Activated naive CD8-positive, alpha-beta T cell treated with anti-CD3 and anti-CD28 coated beads, Interleukin-2, amount 10 ng/mL, durations not matched to agents 7 days and 5 days (primary cell): ENCODE data around the gene ZNF334. TPM values are rescaled to one million over a fixed set of nuclear protein-coding genes. Genes with fewer than 3 reads are reported as not detected.

Experiments used
- ATAC-seq: fragments of 150-1000 bp; cut with Tn5 transposase; one replicate; pipeline ENCODE4 v1.10.0; 2021; ENCODE audit warnings: low read depth, moderate library complexity
- POLR2A ChIA-PET: fragments of 350-600 bp; sonication (Branson Sonifier 250); formaldehyde crosslinking; loops from one replicate; lab custom pipeline; 2021; ENCODE audit warnings: antibody characterized with exemption; lab: Charles Lee
- DNase-seq: peaks from one replicate; pipeline ENCODE4 v3.0.0; 2021
- H3K27ac Mint-ChIP-seq: one replicate; pipeline ENCODE4 v1.8.0; 2022; ENCODE audit warnings: mild to moderate bottlenecking, mixed read lengths
- H3K27me3 Mint-ChIP-seq: one replicate; pipeline ENCODE4 v1.8.0; 2022; ENCODE audit warnings: mild to moderate bottlenecking, moderate library complexity, mixed read lengths
- H3K36me3 Mint-ChIP-seq: one replicate; pipeline ENCODE4 v1.8.0; 2021; ENCODE audit warnings: mild to moderate bottlenecking, mixed read lengths
- H3K4me1 Mint-ChIP-seq: one replicate; pipeline ENCODE4 v1.8.0; 2021; ENCODE audit warnings: mixed read lengths
- H3K4me3 Mint-ChIP-seq: one replicate; pipeline ENCODE4 v1.8.0; 2022; ENCODE audit warnings: mild to moderate bottlenecking, moderate library complexity, mixed read lengths
- H3K9me3 Mint-ChIP-seq: one replicate; pipeline ENCODE4 v1.8.0; 2021; ENCODE audit warnings: mixed read lengths
- total RNA-seq, 2 experiments: library from RNA; stranded (reverse); gene quantifications; one replicate each; pipeline ENCODE4 v1.2.3, GENCODE V29; 2021

Gene ZNF334
- 1 to 10 TPM; 1.9 to 2.1 TPM for total RNA-seq

DNA sequence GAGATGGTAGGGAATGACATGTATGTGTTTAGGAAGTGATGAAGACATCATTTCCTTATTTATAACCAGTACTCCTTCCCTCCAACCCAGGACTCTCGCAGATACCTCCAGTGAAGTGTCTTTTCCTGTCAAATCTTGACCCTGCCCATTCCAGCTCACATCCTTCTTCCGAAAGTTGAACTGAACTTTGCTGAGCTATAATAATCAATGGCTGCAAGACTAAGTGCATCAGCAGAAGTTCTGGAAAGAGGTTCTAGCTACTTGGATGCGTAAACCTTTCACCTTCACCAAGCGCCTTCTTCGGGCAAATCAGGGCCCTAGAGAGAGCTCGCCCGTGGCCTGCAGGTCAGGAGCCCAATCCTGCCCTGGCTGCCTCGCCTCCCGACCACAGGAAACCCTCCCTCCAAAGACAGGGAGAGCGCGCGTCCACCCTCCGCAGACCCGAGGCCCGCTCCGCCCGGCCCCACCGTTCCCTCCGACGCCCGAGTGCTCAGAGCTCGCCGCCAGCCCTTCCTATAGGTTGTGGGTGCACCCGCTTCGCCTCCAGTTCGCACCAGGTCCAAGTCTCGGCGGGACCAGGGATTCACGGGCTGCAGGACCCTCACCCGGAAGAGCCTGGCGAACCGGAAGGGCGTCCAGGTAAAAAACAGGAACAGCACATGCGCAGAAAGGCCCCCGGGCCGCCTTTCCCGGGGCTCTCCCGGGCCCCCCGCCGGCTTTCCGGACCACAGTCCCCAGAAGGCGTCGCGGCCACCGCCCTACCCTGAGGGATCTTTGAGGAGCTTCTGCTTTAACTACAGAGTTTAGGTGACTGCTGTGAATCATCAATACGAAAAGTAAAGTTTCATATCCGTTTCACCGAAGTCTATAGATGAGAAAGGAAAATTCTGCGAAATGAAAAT lies at the start of gene ZNF334:
Gene ZNF334 (minus strand): TSS at position 617 of the 902 bp plus-strand sequence. CDS start 1,457 bp downstream, outside the sequence.
- Mint-ChIP-seq H3K27ac (peak within 1 kb of the TSS; percentile 66), H3K27me3 (peaks cover 21% of the 10 kb centered on the region), H3K4me1 (peaks cover 10% of the 10 kb centered on the region), H3K9me3 (peaks cover 10% of the 10 kb centered on the region), H3K4me3 (peak within 1 kb of the TSS; percentile 86), H3K36me3 (peaks cover 19% of the 10 kb centered on the region)
- ATAC-seq (peak; percentile 82), DNase-seq (peak; percentile 53)
- POLR2A ChIA-PET, result interaction anchor here (1.1 to 1.5 kb wide), 2 partner anchors 37 to 176 kb away, joined by 3 to 4 read pairs; partner anchors contain the start of gene TP53RK

DNA sequence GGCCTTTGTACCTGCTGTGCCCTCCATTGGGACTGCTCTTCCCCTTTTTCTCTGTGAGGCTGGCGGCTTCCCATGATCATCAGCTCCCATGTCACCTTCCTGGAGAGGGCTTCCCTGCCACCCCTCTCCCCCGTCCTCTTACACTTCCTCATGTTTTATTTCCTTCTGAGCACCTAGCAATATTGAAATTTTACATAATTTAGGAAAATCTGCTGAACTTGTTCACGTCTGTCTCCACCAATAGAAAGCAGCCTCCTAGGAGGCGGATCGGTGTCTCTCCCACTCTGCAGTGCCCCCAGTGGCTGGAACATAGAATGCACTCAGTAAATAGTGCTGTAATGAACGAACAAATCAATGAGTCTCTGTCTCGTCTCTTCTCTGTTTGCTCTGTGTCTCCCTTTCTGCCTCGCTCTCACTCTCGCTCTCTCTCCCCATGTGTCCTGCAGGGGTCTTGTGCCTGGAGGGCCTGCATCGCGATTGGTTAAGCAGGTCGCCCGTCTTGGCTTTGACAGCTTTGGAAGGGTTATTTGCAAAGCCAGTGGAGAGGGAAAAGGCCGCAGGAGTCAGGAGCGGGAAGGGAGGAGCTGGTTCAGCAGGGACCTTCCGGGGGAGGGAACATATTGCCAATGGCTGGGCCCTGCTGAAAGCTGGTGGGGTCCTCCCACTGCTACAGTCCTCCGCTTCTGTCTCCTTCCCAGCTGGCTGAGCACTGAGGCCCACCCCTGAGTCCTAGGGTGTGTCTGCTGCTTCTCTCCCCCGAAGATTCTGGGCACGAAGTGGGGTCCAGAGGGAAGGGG lies 49.2 kb upstream of the ZNF334 start:
- H3K27ac Mint-ChIP-seq, result no peak overlapping the region
- H3K27me3 Mint-ChIP-seq, result peaks cover 14% of the 10 kb centered on the region
- peak; percentile 57 for ATAC-seq
- H3K9me3 Mint-ChIP-seq, result no peaks in the 10 kb centered on the region
- peaks cover 23% of the 10 kb centered on the region for H3K4me1 Mint-ChIP-seq
- peak; percentile 57 for DNase-seq
- H3K36me3 Mint-ChIP-seq, result no peaks in the 10 kb centered on the region
- POLR2A ChIA-PET, result no interaction called here
- no peak overlapping the region for H3K4me3 Mint-ChIP-seq

DNA sequence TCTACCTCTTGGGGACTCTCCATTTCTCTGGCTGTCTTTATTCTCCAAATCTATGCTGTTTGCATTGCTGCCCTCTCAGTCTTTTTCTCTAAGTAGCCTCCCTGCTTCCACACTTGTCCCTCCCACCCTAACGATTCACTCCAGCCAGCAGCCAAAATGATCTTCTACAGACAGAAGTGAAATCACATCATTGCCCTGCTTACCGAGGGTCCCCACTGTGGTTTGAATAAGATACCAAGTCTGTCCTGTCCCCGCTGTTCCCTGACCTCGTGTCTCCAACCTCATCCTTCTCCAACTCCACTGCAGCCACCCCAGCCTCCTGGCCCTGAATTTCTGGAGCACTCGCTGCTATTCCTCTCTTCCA lies 48.6 kb upstream of the ZNF334 start:
- POLR2A ChIA-PET, result interaction anchor here (1.0 kb wide), 1 partner anchor 19 kb away, joined by 3 read pairs; no protein-coding TSS in a partner anchor
- Mint-ChIP-seq H3K27me3 (peaks cover 11% of the 10 kb centered on the region), H3K9me3 (no peaks in the 10 kb centered on the region), H3K4me3 (no peak overlapping the region), H3K27ac (no peak overlapping the region), H3K4me1 (peaks cover 27% of the 10 kb centered on the region), H3K36me3 (no peaks in the 10 kb centered on the region)
- ATAC-seq, result no peak
- DNase-seq, result no peak

DNA sequence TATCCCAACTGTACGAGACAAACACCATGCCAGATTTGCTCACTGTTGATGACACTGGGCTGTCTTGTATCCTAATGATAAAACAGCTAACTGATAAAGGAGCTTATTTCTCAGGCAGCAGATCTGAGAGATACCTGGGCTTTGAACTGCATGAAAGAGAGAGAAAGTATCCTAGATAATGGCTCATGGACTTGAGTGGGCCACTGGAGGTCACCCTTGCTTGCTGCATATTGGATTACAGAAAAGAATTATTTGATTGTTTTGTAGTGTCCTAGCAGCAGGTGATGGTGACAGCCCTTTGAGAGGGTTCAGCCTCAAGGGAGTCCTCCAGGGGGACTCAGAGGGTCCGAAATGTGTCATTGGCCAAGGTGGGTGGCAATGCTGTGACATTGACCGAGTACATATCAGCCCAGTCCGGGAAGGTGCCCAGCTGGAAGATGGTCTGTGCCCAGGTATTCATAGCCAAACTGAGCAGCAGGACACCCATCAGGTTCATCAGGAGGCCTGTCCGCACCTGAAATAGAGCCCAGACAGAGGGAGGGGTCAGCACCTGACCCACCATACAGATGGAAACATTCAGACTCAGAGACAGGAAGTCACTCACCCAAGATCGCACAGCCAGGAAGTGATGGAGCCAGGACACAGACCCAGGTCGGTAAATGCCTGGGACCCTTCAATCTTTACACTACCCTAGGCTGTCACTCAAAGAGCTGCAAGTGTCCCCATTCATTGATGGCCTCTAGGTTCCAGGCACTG lies 46.5 kb upstream of the ZNF334 start:
- POLR2A ChIA-PET, result no interaction called here
- DNase-seq (no peak), ATAC-seq (peak; percentile 31)
- no peaks in the 10 kb centered on the region for H3K36me3 Mint-ChIP-seq
- H3K9me3 Mint-ChIP-seq, result no peaks in the 10 kb centered on the region
- H3K4me3 Mint-ChIP-seq, result no peak overlapping the region
- no peak overlapping the region for H3K27ac Mint-ChIP-seq
- H3K27me3 Mint-ChIP-seq, result no peaks in the 10 kb centered on the region
- peaks cover 32% of the 10 kb centered on the region for H3K4me1 Mint-ChIP-seq

DNA sequence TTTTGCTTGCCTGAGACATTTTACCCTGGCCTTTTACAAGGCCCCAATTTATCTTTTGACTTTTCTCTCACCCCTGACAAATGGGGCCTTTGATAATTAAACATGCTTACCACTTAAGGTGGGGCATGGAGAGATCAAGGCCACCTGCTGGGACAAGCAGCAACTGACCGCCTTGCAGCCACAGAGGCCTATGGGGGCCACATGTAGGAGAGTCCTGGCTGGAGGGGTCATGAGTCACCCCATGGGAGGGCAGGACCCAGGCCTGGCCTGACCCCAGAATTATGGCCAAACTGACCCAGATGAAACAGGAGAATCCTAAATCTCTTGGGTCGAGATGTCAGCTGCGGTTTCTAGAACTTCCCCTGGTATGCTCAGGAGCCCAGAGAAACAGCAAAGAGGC lies 45.6 kb upstream of the ZNF334 start:
- no peak for DNase-seq
- no peak for ATAC-seq
- POLR2A ChIA-PET, result interaction anchor here (1.0 kb wide), 1 partner anchor 15 kb away, joined by 4 read pairs; no protein-coding TSS in a partner anchor
- Mint-ChIP-seq H3K4me1 (peaks cover 36% of the 10 kb centered on the region), H3K36me3 (no peaks in the 10 kb centered on the region), H3K9me3 (no peaks in the 10 kb centered on the region), H3K27ac (no peak overlapping the region), H3K27me3 (no peaks in the 10 kb centered on the region), H3K4me3 (no peak overlapping the region)

DNA sequence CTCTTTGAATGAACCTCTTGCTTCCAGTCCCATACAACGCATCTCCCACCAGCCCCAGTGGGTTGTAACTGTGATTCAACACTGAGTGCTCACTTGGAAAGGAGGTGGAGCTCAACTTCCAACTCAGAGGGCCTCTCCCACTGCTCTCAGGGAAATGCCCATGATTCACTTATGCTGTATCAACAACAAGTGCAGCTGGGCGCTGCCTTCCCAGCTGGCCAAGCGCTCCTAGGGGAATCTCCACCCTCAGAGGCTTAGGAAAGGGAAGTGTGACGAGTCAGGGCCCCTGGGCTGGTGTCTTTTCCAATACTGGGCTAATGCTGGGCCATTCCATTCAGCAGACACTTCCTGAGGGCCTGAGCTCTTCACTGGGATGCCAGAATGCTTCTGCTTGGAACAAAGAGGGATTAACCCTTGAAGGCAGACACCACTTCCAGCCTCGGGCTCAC lies 45.2 kb upstream of the ZNF334 start:
- ATAC-seq, result no peak
- Mint-ChIP-seq H3K4me1 (peaks cover 37% of the 10 kb centered on the region), H3K27ac (no peak overlapping the region)

DNA sequence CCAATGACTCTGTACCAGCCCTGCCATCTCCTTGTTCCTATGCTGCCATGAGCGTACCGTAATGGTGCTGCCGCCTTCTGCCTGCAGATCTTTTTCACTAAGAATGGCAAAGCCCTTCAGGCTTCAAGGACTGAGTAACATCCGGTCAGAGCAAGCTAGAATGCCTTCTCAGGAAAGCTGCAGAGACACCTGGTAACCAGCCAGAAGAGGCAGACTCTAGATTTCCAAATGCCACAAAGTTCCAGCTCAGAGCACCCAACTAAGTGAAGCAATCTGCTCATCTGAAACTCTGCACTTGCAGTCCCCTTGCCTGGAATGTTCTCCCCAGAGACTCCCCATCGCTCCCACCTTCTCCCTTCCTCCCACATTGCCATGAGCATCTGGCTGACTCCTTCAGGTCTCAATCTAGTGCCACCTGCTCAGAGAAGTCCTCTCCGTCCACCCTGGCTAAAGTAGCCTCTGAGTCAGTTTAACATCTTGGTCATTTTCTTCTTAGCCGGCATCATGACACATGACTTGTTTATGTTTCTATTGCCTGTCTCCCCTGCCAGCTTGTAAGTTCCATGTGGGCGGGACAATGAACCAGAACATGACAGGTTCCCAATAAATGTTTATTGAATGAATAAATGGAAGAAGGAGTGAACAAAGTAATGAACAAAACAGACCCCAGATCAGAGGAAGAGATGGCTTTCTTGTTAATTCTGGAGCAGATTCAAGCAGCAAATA lies 44.0 kb upstream of the ZNF334 start:
- H3K4me1 Mint-ChIP-seq, result peaks cover 47% of the 10 kb centered on the region
- no peaks in the 10 kb centered on the region for H3K27me3 Mint-ChIP-seq
- H3K27ac Mint-ChIP-seq, result no peak overlapping the region
- H3K9me3 Mint-ChIP-seq, result no peaks in the 10 kb centered on the region
- POLR2A ChIA-PET, result no interaction called here
- DNase-seq, result no peak
- ATAC-seq, result no peak
- no peaks in the 10 kb centered on the region for H3K36me3 Mint-ChIP-seq
- H3K4me3 Mint-ChIP-seq, result no peak overlapping the region

More for the DNA sequence above, 45.2 kb upstream of the ZNF334 start:
- no peaks in the 10 kb centered on the region for H3K36me3 Mint-ChIP-seq
- DNase-seq, result no peak
- no peaks in the 10 kb centered on the region for H3K9me3 Mint-ChIP-seq
- no peak overlapping the region for H3K4me3 Mint-ChIP-seq
- H3K27me3 Mint-ChIP-seq, result no peaks in the 10 kb centered on the region
- POLR2A ChIA-PET, result interaction anchor here (1.0 kb wide), 1 partner anchor 14 kb away, joined by 4 read pairs; no protein-coding TSS in a partner anchor

DNA sequence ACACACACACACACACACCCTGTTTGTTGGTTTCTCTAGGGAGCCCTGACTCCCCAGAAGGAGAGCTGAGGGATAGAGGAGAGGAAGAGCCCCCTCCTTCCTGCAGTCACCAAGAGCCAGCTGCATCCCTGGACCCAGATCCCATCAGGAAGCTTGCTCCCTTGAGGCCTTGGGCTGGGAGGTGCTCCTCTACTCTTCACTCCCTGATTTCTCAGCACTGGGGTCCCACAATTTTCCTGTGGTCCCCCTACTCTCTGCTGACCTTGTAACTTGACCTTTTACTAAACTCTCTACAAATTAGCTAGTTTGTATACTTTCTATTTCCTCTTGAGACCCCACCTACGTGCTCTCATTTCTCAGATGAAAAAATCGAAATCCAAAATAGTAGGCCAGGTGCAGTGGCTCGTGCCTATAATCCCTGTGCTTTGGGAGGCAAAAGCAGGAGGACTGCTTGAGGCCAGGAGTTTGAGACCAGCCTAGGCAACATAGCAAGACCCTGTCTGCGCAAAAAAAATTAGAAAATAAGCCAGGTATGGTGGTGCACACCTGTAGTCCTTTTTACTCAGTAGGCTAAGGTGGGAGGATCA lies 42.1 kb upstream of the ZNF334 start:
- POLR2A ChIA-PET, result no interaction called here
- H3K4me3 Mint-ChIP-seq, result no peak overlapping the region
- H3K27ac Mint-ChIP-seq, result no peak overlapping the region
- ATAC-seq (no peak), DNase-seq (no peak)
- no peaks in the 10 kb centered on the region for H3K9me3 Mint-ChIP-seq
- H3K4me1 Mint-ChIP-seq, result peaks cover 52% of the 10 kb centered on the region
- no peaks in the 10 kb centered on the region for H3K36me3 Mint-ChIP-seq
- no peaks in the 10 kb centered on the region for H3K27me3 Mint-ChIP-seq

DNA sequence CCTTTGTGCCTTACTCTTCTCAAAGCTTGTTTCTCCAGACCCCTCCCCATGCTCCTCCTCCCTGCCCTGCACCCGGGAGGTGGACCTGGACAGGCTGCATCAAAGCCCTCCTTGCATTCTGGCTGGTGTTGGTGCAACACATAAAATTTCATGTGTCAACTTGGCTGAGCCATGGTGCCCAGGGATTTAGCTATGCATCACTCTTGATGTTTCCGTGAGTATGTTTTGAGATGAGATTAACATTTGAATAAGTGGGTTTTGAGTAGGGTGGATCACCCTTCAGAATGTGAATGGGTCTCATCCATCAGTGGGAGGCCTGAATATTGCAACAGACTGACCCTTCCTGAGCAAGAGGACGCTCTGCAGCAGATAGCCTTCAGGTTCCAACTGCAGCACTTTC lies 41.5 kb upstream of the ZNF334 start:
- DNase-seq, result no peak
- Mint-ChIP-seq H3K9me3 (no peaks in the 10 kb centered on the region), H3K4me3 (no peak overlapping the region), H3K27ac (no peak overlapping the region), H3K4me1 (peaks cover 45% of the 10 kb centered on the region), H3K36me3 (no peaks in the 10 kb centered on the region), H3K27me3 (no peaks in the 10 kb centered on the region)
- POLR2A ChIA-PET, result interaction anchor here (1.2 kb wide), 1 partner anchor 9 kb away, joined by 3 read pairs; no protein-coding TSS in a partner anchor
- ATAC-seq, result no peak

DNA sequence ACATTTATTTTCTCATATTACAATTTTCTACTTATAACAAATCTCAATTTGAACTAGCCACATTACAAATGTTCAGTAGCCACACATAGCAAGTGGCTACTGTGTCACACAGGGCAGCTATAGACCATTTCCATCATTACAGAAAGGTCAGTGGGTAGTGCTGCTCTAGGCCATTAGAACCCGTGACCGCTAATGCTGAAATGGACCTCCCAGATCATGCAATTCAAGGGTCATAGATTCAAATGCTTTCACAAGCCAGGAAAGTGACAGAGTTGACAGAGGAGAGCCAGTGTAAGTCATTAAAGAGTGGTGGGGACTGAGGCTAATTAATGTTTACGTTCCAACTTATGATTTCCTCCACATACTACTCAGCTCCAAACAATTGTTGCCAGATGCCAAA lies 40.6 kb upstream of the ZNF334 start:
- no peaks in the 10 kb centered on the region for H3K9me3 Mint-ChIP-seq
- H3K27ac Mint-ChIP-seq, result no peak overlapping the region
- DNase-seq, result no peak
- H3K4me3 Mint-ChIP-seq, result no peak overlapping the region
- H3K4me1 Mint-ChIP-seq, result peaks cover 41% of the 10 kb centered on the region
- H3K27me3 Mint-ChIP-seq, result no peaks in the 10 kb centered on the region
- POLR2A ChIA-PET, result interaction anchor here (1.0 to 1.4 kb wide), 3 partner anchors 8 to 140 kb away, joined by 3 read pairs; no protein-coding TSS in a partner anchor
- no peaks in the 10 kb centered on the region for H3K36me3 Mint-ChIP-seq
- ATAC-seq, result no peak

DNA sequence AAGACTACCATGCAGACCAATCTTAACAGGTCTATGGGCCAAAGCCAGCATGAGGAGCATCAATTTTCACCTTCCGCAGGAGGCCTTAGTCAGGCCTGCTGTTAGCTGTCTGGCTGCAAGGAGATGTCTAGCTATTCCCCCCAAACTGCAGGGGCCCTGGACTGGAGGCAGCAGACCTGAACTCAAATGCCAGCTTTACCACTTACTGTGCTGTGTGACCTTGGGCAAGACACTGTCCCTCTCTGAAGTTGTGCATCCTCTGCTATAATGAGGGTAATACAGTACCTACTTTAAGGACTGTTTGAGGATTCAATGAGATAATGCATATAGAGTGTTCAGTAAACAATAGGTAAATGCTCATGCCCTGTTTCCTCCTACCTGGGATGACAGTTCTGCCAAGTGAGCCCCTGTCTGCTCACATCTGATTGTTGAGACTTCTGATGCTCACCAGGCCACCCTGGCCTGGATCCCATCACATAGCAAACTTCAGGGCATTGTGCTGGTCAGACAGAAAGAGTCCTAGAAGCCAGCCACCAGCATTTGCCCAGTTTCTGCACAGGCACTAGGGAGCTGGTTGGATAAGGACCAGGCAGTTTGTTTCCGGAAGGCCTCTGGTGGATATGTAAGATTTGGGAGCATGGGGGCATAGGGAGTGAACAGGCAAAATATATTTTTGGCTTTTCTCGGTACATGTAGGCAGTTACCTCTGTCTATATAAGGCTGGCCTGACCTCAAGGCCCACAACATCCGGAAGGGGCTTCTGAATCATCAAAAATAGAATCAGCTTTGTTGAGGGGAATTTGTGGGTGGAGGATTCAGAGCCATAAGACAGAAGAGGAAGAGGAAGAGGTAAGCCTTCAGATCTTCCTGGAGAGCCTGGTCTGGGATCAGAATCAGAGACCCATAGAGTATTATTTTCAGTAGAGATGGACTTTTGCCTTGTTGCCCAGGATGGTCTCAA lies 39.4 kb upstream of the ZNF334 start:
- Mint-ChIP-seq H3K4me1 (peaks cover 38% of the 10 kb centered on the region), H3K9me3 (no peaks in the 10 kb centered on the region), H3K4me3 (peak overlapping the region; percentile 54), H3K36me3 (no peaks in the 10 kb centered on the region), H3K27ac (peak overlapping the region; percentile 83), H3K27me3 (no peaks in the 10 kb centered on the region)
- POLR2A ChIA-PET, result interaction anchor here (0.8 to 1.4 kb wide), 4 partner anchors 36 to 141 kb away, joined by 3 to 4 read pairs (median 3); partner anchors contain the start of gene TP53RK
- DNase-seq (peak; percentile 62), ATAC-seq (peak; percentile 92)
